Mesenteric fat pad (tissue), 1 donor: ENCODE data around the gene SAMD11. TPM values are rescaled to one million over a fixed set of nuclear protein-coding genes. Genes with fewer than 3 reads are reported as not detected.

ENCODE experiments used
- DNase-seq: peaks from one replicate; pipeline ENCODE4 v3.0.0-alpha.2; 2020; ENCODE audit warnings: low spot score
- total RNA-seq: library from RNA; stranded (reverse); fragmentation: NEBNext Ultra II Directional; extraction: Animal tissue kit (Norgen Biotek cat#: 25700); gene quantifications from one replicate; pipeline ENCODE4 v1.2.1, GENCODE V29; 2021
- donor health status: DM: yes; HTN: yes; CAD: no.

SAMD11 gene
- total RNA-seq, 1 donor from 2014 or later: 2.8 TPM

GRCh38 chr1:932173-932510 is 8.4 kb downstream of the SAMD11 start:
- DNase-seq: no peak

- DNase-seq: no peak
These were observed 9.3 kb downstream of the SAMD11 start for GRCh38 chr1:932776-933602.

DNA sequence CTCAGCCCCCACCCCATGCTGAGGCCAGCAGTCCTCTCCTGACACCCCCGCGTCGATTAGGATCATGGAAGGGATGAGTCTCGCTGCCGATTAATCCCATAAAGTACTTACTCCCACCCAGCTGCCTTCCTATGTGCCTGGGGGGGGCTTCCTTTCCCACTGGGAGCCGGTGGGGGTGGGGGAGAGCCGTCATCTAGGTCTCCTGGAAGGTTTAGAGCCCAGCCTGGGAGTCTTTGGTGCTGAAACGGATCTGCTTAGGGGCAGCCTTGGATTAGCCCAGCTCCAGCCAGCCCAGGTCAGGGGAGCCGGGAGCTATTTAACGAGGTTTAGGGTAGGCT is 9.8 kb downstream of the SAMD11 start:
- no peak for DNase-seq

DNA sequence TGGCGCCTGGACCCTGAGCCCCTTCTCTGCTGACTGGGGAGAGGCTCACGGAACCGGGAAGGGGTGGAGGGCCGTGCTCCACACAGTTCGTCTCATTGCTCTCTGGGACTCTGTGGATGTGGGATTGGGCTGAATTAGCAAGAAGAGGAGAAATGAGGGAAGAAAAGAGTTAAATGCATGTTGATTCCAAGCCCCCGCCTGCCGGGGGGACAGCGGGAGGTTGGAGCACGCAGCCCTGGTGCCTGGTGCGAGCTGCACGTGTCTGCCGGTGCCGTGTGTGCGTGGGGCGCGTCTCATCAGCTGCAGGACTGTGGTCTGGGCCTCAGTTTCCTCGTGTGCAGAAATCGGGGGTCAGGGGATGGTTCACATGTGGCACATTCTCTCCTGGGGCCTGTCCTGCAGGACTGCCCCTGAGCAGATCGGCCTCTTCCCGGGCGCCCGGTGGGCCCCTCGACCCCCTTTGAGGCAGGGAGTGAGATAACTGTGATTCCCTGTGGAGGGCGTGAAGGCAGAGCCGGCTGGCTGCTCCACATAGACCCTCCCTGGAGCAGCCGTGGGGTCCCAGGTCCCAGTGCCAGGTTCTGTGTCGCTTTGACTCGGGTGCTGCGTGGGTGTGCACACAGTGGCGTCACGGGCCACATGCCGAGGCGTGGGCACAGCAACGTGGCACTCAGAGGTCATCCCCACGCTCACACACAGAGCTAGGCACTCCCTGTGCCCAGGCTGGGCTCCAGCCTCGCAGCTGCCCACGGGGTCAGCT is 11.4 kb downstream of the SAMD11 start:
- no peak for DNase-seq

GRCh38 chr1:935751-936231 is 12.1 kb downstream of the SAMD11 start:
- DNase-seq: no peak

- no peak for DNase-seq
These were observed 12.9 kb downstream of the SAMD11 start for GRCh38 chr1:936348-937264.

- no peak for DNase-seq
These were observed 13.8 kb downstream of the SAMD11 start for GRCh38 chr1:937521-937920.

DNA sequence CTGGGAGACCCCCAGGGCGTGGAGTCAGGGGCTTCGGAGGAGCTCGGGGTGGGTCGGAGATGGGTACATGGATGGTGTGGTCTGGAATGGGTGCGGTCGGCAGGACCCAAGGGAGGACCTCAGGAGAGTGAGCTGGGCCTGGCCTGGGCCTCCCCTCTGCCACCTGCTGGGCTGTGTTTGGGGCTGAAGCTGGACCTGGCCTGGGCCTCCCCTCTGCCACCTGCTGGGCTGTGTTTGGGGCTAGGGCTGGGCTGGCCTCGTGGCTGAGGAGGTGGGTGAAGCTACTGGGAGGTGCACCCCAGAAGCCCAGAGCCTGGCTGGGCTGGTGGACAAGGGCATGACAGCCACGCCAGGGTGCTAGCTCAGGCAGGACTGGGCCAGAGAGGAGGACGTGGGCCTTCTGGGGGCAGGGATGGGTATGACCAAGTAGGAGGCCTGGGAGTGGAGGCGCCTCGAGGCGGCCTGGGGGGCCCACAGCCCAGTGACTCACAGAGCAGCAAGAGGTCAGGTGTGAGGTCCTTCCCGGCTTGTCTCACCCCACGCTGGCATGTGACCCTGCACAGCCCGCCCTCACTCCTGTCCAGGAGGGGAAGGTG is 14.5 kb downstream of the SAMD11 start:
- no peak for DNase-seq

DNA sequence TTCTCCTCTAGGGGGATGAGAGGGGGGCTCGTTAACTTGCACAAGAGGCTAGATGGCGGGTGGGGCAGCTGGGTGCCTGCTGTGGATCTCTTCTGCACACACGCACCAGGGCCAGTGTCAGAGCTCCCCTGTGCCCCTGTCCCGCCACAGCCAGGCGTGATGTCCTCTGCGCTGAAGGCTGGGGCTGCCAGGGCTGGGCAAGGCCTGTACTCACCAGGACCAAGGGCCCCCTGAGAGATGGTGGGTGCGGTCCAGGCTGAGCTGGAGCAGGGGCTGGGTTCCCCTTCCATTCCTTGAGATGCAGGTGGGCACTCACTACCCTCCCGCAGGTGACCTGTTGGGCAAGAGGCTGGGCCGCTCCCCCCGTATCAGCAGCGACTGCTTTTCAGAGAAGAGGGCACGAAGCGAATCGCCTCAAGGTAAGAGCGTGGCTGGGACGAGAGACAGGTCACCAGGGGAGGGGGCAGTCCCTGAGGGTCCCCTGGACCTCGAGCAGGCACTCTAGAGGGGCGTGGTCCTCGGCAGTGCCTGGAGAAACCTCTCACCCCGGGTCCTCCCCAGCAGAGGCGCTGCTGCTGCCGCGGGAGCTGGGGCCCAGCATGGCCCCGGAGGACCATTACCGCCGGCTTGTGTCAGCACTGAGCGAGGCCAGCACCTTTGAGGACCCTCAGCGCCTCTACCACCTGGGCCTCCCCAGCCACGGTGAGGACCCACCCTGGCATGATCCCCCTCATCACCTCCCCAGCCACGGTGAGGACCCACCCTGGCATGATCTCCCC is 15.2 kb downstream of the SAMD11 start:
- DNase-seq: no peak

- no peak for DNase-seq
These were observed 15.9 kb downstream of the SAMD11 start for GRCh38 chr1:939511-940106.

DNA sequence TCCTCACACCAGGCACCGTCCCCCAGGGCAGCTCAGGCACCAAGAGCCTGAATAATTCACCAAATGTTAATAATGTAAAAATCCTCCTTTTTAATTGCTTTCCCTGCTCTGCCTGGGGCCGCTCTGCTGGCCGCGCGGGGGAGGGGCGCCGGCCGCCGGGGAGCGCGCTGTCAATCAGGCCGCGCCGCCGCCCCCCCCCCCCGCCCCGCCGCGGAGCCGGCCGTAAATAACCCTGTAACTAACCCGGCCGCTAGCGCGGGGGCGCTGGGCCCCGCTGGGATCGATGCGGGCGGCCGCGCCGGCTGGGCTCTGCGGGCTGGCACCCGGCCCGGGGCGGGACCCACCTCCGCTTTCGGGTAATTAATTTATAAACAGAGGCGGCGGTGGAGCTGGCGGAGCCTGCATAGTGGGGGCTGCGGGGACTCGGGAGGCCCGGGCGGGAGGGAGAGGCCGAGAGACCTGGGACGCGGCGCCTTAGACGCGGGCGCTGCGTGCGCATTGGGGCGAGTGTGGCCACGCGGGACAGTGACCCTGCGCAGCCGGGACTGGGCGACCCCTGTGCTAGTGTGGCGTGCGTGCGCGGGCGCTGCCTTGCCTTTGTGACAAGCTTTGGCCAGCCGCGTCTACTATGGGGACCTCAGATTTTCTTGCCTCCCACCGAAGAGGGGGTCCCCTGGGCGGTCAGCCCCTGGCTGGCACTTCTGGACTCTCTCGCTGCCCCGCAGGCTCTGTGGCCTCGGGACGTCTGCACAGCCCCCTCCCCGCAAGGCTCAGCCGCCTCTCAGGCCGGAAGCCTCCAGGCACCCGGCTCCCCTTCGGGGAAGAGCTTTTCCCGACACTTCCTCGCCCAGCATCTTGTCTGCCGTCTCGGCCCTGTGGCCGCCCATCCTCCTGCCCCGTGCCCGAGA is 16.6 kb downstream of the SAMD11 start:
- DNase-seq: no peak

DNA sequence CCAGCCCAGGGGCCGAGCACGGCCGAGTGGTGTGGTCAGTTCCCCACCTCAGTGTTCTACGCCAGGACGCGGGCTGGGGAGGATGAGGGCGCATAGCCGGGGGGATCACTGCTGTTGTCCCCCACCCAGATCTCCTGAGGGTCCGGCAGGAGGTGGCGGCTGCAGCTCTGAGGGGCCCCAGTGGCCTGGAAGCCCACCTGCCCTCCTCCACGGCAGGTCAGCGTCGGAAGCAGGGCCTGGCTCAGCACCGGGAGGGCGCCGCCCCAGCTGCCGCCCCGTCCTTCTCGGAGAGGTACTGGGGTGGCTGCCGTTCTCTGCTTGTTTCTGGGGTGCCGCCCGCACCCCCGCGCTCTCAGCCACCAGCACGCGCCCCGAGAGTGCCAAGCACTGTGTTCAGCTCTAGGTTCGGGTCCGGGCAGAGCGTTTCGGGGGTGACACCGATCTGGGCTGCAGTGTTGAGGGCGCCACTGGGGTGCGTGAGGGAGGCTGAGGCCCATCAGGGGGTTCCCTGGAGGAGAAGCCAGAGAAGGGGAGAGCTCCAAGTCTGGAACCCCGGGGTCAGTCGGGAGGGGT is 17.4 kb downstream of the SAMD11 start:
- no peak for DNase-seq

- no peak for DNase-seq
These were observed 18.1 kb downstream of the SAMD11 start for GRCh38 chr1:941588-942383.

GRCh38 chr1:942411-942821 is 18.7 kb downstream of the SAMD11 start:
- no peak for DNase-seq

- DNase-seq: no peak
These were observed 19.3 kb downstream of the SAMD11 start for GRCh38 chr1:942864-943533.

DNA sequence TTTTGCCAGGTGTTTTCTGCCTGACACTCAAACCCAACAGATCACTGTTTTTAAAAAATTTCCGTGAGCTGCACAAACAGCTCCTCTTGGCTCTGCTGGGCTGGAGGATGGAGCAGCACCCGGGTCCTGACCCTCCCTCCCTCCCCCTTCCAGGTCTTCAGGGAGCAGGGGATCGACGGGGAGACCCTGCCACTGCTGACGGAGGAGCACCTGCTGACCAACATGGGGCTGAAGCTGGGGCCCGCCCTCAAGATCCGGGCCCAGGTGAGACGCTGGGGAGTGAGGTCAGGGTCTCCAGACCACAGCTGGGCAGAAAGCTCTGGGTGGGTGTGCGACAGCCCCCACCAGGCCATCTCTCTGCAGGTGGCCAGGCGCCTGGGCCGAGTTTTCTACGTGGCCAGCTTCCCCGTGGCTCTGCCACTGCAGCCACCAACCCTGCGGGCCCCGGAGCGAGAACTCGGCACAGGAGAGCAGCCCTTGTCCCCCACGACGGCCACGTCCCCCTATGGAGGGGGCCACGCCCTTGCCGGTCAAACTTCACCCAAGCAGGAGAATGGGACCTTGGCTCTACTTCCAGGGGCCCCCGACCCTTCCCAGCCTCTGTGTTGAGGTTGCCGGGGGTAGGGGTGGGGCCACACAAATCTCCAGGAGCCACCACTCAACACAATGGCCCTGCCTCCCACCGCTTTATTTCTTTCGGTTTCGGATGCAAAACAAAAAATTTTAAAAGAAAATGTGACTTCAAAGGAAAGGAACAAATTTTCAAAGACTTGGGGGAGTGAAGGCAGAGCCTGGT is 20.0 kb downstream of the SAMD11 start:
- no peak for DNase-seq
